Measurements from ENCODE around the gene MR1.
A peak's percentile ranks its signal among the peaks of the same experiment; 100 is the strongest.

MR1 gene

GRCh38 chr1:181033799-181034451, at the start of gene MR1:
MR1 (plus strand) TSS chr1:181033983; CDS start chr1:181034008, 25 bp downstream.
- H3K4me2 ChIP-seq: peak within 1 kb of the TSS; percentile 85
- peak within 1 kb of the TSS; percentile 65 for H3K9ac ChIP-seq

GRCh38 chr1:180988253-180988752, 45.5 kb upstream of the MR1 start:
- Histone ChIP-seq H3K4me3 (IDR thresholded peaks at IDR 0.05; ENCODE audit: insufficient read depth, low read depth, low read length) (no peak overlapping the region), H3K79me2 (ENCODE audit: insufficient read depth, low read depth) (no peaks in the 10 kb centered on the region), H3K4me2 (no peak overlapping the region), H3K9ac (no peak overlapping the region), H3K27me3 (ENCODE audit: insufficient read depth, low read depth) (no peaks in the 10 kb centered on the region), H3K36me3 (ENCODE audit: insufficient read depth) (no peaks in the 10 kb centered on the region), H3K27ac (no peak overlapping the region), H2AFZ (ENCODE audit: low read depth) (no peak overlapping the region), H4K20me1 (ENCODE audit: insufficient read depth) (no peaks in the 10 kb centered on the region), H3K4me1 (ENCODE audit: low read depth, poor library complexity, severe bottlenecking) (no peaks in the 10 kb centered on the region)
- TF ChIP-seq CTCF (conservative IDR thresholded peaks at IDR 0.05; ENCODE audit: low read depth, low read length): no peak

More at GRCh38 chr1:181033799-181034451, at the start of gene MR1:
- H3K27ac ChIP-seq: peak within 1 kb of the TSS; percentile 81
- peaks cover 19% of the 10 kb centered on the region for H3K4me1 ChIP-seq (ENCODE audit: low read depth, poor library complexity, severe bottlenecking)
- no peaks in the 10 kb centered on the region for H4K20me1 ChIP-seq (ENCODE audit: insufficient read depth)
- TF ChIP-seq CTCF (conservative IDR thresholded peaks at IDR 0.05; ENCODE audit: low read depth, low read length): no peak
- H2AFZ ChIP-seq (ENCODE audit: low read depth): peak within 1 kb of the TSS; percentile 95
- H3K4me3 ChIP-seq (IDR thresholded peaks at IDR 0.05; ENCODE audit: insufficient read depth, low read depth, low read length): peak within 1 kb of the TSS; percentile 94
- H3K36me3 ChIP-seq (ENCODE audit: insufficient read depth): no peaks in the 10 kb centered on the region
- no peaks in the 10 kb centered on the region for H3K27me3 ChIP-seq (ENCODE audit: insufficient read depth, low read depth)
- H3K79me2 ChIP-seq (ENCODE audit: insufficient read depth, low read depth): 0 out of 2 replicates have a peak, but pooled peaks cover 6% of the 10 kb centered on the region

GRCh38 chr1:180994262-180994661, 39.5 kb upstream of the MR1 start:
- Histone ChIP-seq H3K4me3 (IDR thresholded peaks at IDR 0.05; ENCODE audit: insufficient read depth, low read depth, low read length) (no peak overlapping the region), H2AFZ (ENCODE audit: low read depth) (no peak overlapping the region), H3K27ac (no peak overlapping the region), H3K4me2 (no peak overlapping the region), H3K79me2 (ENCODE audit: insufficient read depth, low read depth) (no peaks in the 10 kb centered on the region), H3K9ac (no peak overlapping the region), H3K27me3 (ENCODE audit: insufficient read depth, low read depth) (no peaks in the 10 kb centered on the region), H4K20me1 (ENCODE audit: insufficient read depth) (no peaks in the 10 kb centered on the region), H3K4me1 (ENCODE audit: low read depth, poor library complexity, severe bottlenecking) (no peaks in the 10 kb centered on the region), H3K36me3 (ENCODE audit: insufficient read depth) (no peaks in the 10 kb centered on the region)
- TF ChIP-seq CTCF (conservative IDR thresholded peaks at IDR 0.05; ENCODE audit: low read depth, low read length): no peak

- Histone ChIP-seq H3K27ac (no peak overlapping the region), H3K79me2 (ENCODE audit: insufficient read depth, low read depth) (no peaks in the 10 kb centered on the region), H3K36me3 (ENCODE audit: insufficient read depth) (no peaks in the 10 kb centered on the region)
Measured at GRCh38 chr1:180997843-180998504, 35.8 kb upstream of the MR1 start.

More at GRCh38 chr1:180997843-180998504, 35.8 kb upstream of the MR1 start:
- Histone ChIP-seq H4K20me1 (ENCODE audit: insufficient read depth) (no peaks in the 10 kb centered on the region), H3K4me3 (IDR thresholded peaks at IDR 0.05; ENCODE audit: insufficient read depth, low read depth, low read length) (no peak overlapping the region), H3K9ac (no peak overlapping the region), H3K4me2 (no peak overlapping the region), H2AFZ (ENCODE audit: low read depth) (no peak overlapping the region), H3K27me3 (ENCODE audit: insufficient read depth, low read depth) (no peaks in the 10 kb centered on the region), H3K4me1 (ENCODE audit: low read depth, poor library complexity, severe bottlenecking) (no peaks in the 10 kb centered on the region)
- no peak for TF ChIP-seq CTCF (conservative IDR thresholded peaks at IDR 0.05; ENCODE audit: low read depth, low read length)
